GM12878 (cell line): ENCODE data around the gene NOP14. TPM values are rescaled to one million over a fixed set of nuclear protein-coding genes. Genes with fewer than 3 reads are reported as not detected.

Experiments
- ATAC-seq: fragments of 200-7000 bp; cut with Tn5 transposase; 3 replicates; pipeline ENCODE4 v1.9.1; 2020; ENCODE audit warnings: mild to moderate bottlenecking, moderate library complexity
- BruUV-seq: library from RNA; stranded (reverse); fragments of 400-500 nt; replicated peaks from 2 replicates; lab custom pipeline; 2021; lab: Mats Ljungman, UMichigan
- CTCF ChIA-PET: fragments of 300-600 bp; sonication (Branson Sonifier 250); formaldehyde crosslinking; extraction: SDS; loops from one replicate; lab custom pipeline; 2021; ENCODE audit warnings: inconsistent platforms; lab: Yijun Ruan, JAX
- POLR2A ChIA-PET: fragments of 350-600 bp; formaldehyde crosslinking; extraction: SDS; loops from one replicate; lab custom pipeline; 2021; ENCODE audit warnings: inconsistent platforms; lab: Charles Lee
- RAD21 ChIA-PET: fragments of 300-600 bp; sonication (Branson Sonifier 250); formaldehyde crosslinking; loops from one replicate; lab custom pipeline; 2023; ENCODE audit warnings: antibody characterized with exemption; ENCODE audit not compliant: unreplicated experiment; lab: Charles Lee
- SMC1A ChIA-PET: fragments of 300-600 bp; sonication (Branson Sonifier 250); formaldehyde crosslinking; loops from one replicate; lab custom pipeline; 2023; ENCODE audit not compliant: unreplicated experiment, uncharacterized antibody; lab: Charles Lee
- DNase-seq: peaks from one replicate; pipeline ENCODE4 v3.0.0-alpha.2; 2011; ENCODE audit warnings: low read depth, low spot score
- FAIRE-seq: peaks from 3 replicates; lab custom pipeline; 2011; peaks lifted over from hg19 to GRCh38; lab: Jason Lieb, UNC
- H2AFZ ChIP-seq: 2 replicates; pipeline ENCODE4 v1.6.0; 2011; ENCODE audit warnings: low read depth, low read length, control low read depth; ENCODE audit not compliant: control insufficient read depth
- H3K27ac ChIP-seq: 2 replicates; pipeline ENCODE4 v1.5.1; 2011; ENCODE audit warnings: control low read depth; ENCODE audit not compliant: control insufficient read depth, insufficient read depth
- H3K27me3 ChIP-seq, 2 experiments: replicated peaks in 1 of 2; 2 replicates each; pipeline versions ENCODE4 v1.6.0 to v1.6.1; 2011; ENCODE audit warnings: low read length in 1 of 2; ENCODE audit not compliant: control insufficient read depth in 2 of 2, insufficient read depth in 2 of 2
- H3K36me3 ChIP-seq, 2 experiments: 2 replicates each; pipeline ENCODE4 v1.5.1; 2011; ENCODE audit warnings: low read length in 1 of 2; ENCODE audit not compliant: control insufficient read depth in 2 of 2, insufficient read depth in 2 of 2
- H3K4me1 ChIP-seq: 2 replicates; pipeline ENCODE4 v1.6.1; 2011; ENCODE audit warnings: mild to moderate bottlenecking, low read length, moderate library complexity, mixed read lengths; ENCODE audit not compliant: control insufficient read depth, insufficient read depth
- H3K4me2 ChIP-seq: 2 replicates; pipeline ENCODE4 v1.6.0; 2011; ENCODE audit warnings: control low read depth; ENCODE audit not compliant: control insufficient read depth, insufficient read depth
- H3K4me3 ChIP-seq: fragments of 200-600 bp; sonication (generic); 2 replicates; pipeline ENCODE4 v1.5.1; 2016
- H3K79me2 ChIP-seq: 2 replicates; pipeline ENCODE4 v1.6.0; 2011; ENCODE audit warnings: low read length; ENCODE audit not compliant: control insufficient read depth, insufficient read depth
- H3K9ac ChIP-seq: 2 replicates; pipeline ENCODE4 v1.8.0; 2011; ENCODE audit warnings: low read length, control low read depth, mixed read lengths; ENCODE audit not compliant: control insufficient read depth, insufficient read depth
- H3K9me3 ChIP-seq: replicated peaks from 3 replicates; pipeline ENCODE4 v1.5.1; 2011; ENCODE audit warnings: mild to moderate bottlenecking, low read length; ENCODE audit not compliant: control insufficient read depth, insufficient read depth
- H4K20me1 ChIP-seq: 2 replicates; pipeline ENCODE4 v1.6.0; 2011; ENCODE audit not compliant: control insufficient read depth, insufficient read depth
- CEBPB ChIP-seq, 2 experiments: fragments of 150-350 bp in 1 of 2; IDR thresholded peaks; 2 replicates each; pipeline ENCODE4 v1.6.1; 2012 to 2014; ENCODE audit warnings: low read depth in 2 of 2, low read length in 2 of 2, borderline replicate concordance in 1 of 2, inconsistent platforms in 1 of 2
- EGR1 ChIP-seq, 2 experiments: IDR thresholded peaks; 1 replicate in 1 of 2; 2 replicates in 1 of 2; pipeline ENCODE4 v1.6.1; 2011 to 2012; ENCODE audit warnings: low read depth in 2 of 2, low read length in 2 of 2, borderline replicate concordance in 1 of 2, mild to moderate bottlenecking in 1 of 2, moderate library complexity in 1 of 2
- GATAD2B ChIP-seq: fragments of 450-650 bp; conservative IDR thresholded peaks from 2 replicates; pipeline ENCODE4 v1.6.1; 2017; ENCODE audit warnings: low read depth, mild to moderate bottlenecking, moderate library complexity
- IRF4 ChIP-seq: IDR thresholded peaks from 2 replicates; pipeline ENCODE4 v1.6.1; 2011; ENCODE audit warnings: low read depth, low read length
- RCOR1 ChIP-seq: conservative IDR thresholded peaks from 2 replicates; pipeline ENCODE4 v1.6.1; 2012; ENCODE audit warnings: low read depth, low read length, improper control_type of control experiment
- SIX5 ChIP-seq: IDR thresholded peaks from 2 replicates; pipeline ENCODE4 v1.6.1; 2011; ENCODE audit warnings: mild to moderate bottlenecking, low read depth, low read length, moderate library complexity; ENCODE audit not compliant: severe bottlenecking
- TARDBP ChIP-seq: IDR thresholded peaks from 2 replicates; pipeline ENCODE4 v1.6.1; 2016; ENCODE audit warnings: borderline replicate concordance
- TCF3 ChIP-seq: IDR thresholded peaks from 2 replicates; pipeline ENCODE4 v1.6.1; 2012; ENCODE audit warnings: low read depth, mild to moderate bottlenecking, low read length, borderline replicate concordance; ENCODE audit not compliant: insufficient read depth
- WGBS: methylation state at CpG from one replicate; pipeline ENCODE4 v1.1.6; 2016; ENCODE audit warnings: low lambda C conversion rate; ENCODE audit not compliant: insufficient replicate concordance, insufficient coverage; ENCODE audit errors: missing lambda C conversion rate; 5-methylcytosine and 5-hydroxymethylcytosine counted together
- in situ Hi-C: fragments of 300-500 bp; cut with MboI; formaldehyde crosslinking; loops from 9 replicates; pipeline ENCODE4 v1.14.3; 2018; ENCODE audit warnings: mixed read lengths
- intact Hi-C: fragments of 100-400 bp; cut with micrococcal nuclease; formaldehyde crosslinking; loops from one replicate; pipeline ENCODE4 v1.14.2; 2022; ENCODE audit not compliant: unreplicated experiment
- polyA plus RNA-seq, 11 experiments: library from polyadenylated mRNA; depleted of rRNA in 4 of 11; unstranded in 6 of 11; stranded (reverse) in 5 of 11; fragments of >200 nt; fragmentation: Nextera tagmentation in 4 of 11; fragmentation: Illumina TruSeq in 1 of 11; extraction: Ambion mirVana in 4 of 11; extraction: Trizol in 1 of 11; gene quantifications; 1 replicate in 1 of 11; 2 replicates in 10 of 11; pipeline versions ENCODE4 v1.2.1 to v1.2.3, GENCODE V29; 2011 to 2016; ENCODE audit warnings: inconsistent platforms in 2 of 11, missing spikeins in 2 of 11, low read depth in 1 of 11
- total RNA-seq, 4 experiments: library from RNA; depleted of rRNA in 3 of 4; stranded (reverse); fragments of >200 nt in 3 of 4; fragmentation: Illumina TruSeq in 1 of 4; extraction: Trizol in 1 of 4; gene quantifications; 2 replicates each; pipeline versions ENCODE4 v1.2.1 to v1.2.3, GENCODE V29; 2013 to 2021
- TF ChIP-seq, protein P1 (sequence below): fragments of 450-650 bp; IDR thresholded peaks from 2 replicates; pipeline ENCODE4 v1.6.1; 2017; ENCODE audit warnings: antibody characterized with exemption, mild to moderate bottlenecking, moderate library complexity
- TF ChIP-seq, protein P2 (sequence below): IDR thresholded peaks from 2 replicates; pipeline ENCODE4 v1.6.1; 2011; ENCODE audit warnings: low read depth, mild to moderate bottlenecking, low read length, moderate library complexity, borderline replicate concordance; ENCODE audit errors: extremely low read depth

Gene NOP14
- total and polyA plus RNA-seq, 10 of the 15 experiments (the other 5 are each of a cell fraction or from before 2014, with no cell fraction given): 13.8 to 80.6 (median 49.7) TPM

DNA sequence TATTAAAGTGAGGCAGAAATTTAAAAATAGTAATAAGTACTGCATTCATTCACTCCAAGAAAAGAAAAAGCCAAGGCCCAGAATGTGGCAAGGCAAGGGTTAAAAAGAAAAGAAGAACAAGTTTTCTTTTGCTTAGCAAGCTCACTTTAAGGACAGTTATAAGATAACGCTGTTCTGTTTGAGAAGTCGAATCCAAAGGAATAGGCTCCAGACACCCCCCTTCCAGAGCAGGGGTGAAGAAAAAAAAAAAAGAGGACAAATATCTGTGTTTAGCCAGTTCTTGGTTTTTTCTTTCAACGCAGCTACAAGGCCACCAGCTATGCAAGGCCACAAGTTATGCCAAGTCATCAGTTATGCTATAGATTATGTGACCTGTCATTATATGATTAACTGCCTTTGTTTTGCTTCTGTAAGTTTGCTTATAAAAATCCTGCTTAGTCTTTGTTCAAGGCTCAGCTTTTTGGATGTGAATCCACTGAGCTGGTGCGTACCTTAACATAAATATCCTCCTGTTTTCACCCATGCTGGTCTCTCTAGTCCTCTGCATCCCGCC lies 1.6 kb upstream of the NOP14 start (continued):
- TF ChIP-seq CEBPB (IDR thresholded peaks at IDR 0.05; ENCODE audit: borderline replicate concordance in 1 of 2, low read depth in 2 of 2, low read length in 2 of 2) (no peak), SIX5 (no peak), TCF3 (no peak)
- TF ChIP-seq, protein P1, sequence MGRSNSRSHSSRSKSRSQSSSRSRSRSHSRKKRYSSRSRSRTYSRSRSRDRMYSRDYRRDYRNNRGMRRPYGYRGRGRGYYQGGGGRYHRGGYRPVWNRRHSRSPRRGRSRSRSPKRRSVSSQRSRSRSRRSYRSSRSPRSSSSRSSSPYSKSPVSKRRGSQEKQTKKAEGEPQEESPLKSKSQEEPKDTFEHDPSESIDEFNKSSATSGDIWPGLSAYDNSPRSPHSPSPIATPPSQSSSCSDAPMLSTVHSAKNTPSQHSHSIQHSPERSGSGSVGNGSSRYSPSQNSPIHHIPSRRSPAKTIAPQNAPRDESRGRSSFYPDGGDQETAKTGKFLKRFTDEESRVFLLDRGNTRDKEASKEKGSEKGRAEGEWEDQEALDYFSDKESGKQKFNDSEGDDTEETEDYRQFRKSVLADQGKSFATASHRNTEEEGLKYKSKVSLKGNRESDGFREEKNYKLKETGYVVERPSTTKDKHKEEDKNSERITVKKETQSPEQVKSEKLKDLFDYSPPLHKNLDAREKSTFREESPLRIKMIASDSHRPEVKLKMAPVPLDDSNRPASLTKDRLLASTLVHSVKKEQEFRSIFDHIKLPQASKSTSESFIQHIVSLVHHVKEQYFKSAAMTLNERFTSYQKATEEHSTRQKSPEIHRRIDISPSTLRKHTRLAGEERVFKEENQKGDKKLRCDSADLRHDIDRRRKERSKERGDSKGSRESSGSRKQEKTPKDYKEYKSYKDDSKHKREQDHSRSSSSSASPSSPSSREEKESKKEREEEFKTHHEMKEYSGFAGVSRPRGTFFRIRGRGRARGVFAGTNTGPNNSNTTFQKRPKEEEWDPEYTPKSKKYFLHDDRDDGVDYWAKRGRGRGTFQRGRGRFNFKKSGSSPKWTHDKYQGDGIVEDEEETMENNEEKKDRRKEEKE: no peak
- TF ChIP-seq, all 136 proteins: peak for 0

DNA sequence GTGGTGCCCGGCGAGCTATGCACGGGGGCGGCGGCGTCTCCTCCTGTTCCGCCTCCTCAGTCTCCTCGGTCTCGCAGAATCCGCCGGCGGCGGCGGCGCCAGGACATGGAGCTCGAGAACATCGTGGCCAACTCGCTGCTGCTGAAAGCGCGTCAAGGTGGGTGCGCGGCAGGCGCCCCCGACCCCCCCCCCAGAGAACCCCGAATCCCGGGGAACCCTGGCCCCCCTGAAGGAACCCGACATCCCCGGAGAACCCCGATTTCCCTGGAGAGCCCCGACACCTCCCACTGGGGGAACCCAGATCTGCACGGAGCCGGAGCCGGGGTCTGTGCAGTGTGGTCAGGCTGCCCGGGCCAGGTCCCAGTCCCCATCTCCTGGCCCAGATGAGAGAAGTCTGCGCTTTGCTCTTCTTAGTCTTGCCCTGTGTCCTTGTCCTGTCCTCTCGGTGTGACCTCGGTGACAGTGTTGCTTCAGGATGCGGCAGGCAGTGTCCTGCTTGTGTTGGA lies 813 bp upstream of the NOP14 start:
- Histone ChIP-seq H3K27ac (no peak overlapping the region), H3K27me3 (no peaks in the 10 kb centered on the region), H4K20me1 (peaks cover 8% of the 10 kb centered on the region), H3K36me3 (peaks cover 0 to 8% of the 10 kb centered on the region in 2 experiments; a peak in 1 of 4 replicates), H3K9me3 (no peaks in the 10 kb centered on the region; the same call in 2 of the 3 replicates), H3K4me2 (peak overlapping the region; percentile 55), H3K79me2 (peaks cover 34% of the 10 kb centered on the region), H3K9ac (peak overlapping the region; percentile 30), H2AFZ (peak overlapping the region; percentile 67), H3K4me3 (peak overlapping the region; percentile 69), H3K4me1 (peaks cover 9% of the 10 kb centered on the region)
- FAIRE-seq: no peak
- in situ Hi-C loops (no loop called here), intact Hi-C loops (loop anchor here (1.0 to 5.0 kb wide), 5 partner anchors 28 to 267 kb away; partner anchors contain the start of gene ADD1)
- RAD21 ChIA-PET: interaction anchor here (0.7 to 4.5 kb wide), 12 partner anchors 10 to 495 kb away, joined by 3 to 35 read pairs (median 3); partner anchors contain the start of genes FAM193A and RNF4
- SMC1A ChIA-PET: interaction anchor here (0.9 to 3.6 kb wide), 5 partner anchors 10 to 78 kb away, joined by 3 to 19 read pairs (median 4); no protein-coding TSS in a partner anchor
- ATAC-seq: peak; percentile 52
- WGBS: 1% methylated on average over 24 of the region's 38 CpGs
- POLR2A ChIA-PET: interaction anchor here (0.5 to 3.1 kb wide), 7 partner anchors 16 to 546 kb away, joined by 3 to 22 read pairs (median 3); partner anchors contain the start of gene ZFYVE28
- CTCF ChIA-PET: interaction anchor here (1.1 to 3.4 kb wide), 7 partner anchors 11 to 744 kb away, joined by 3 to 28 read pairs (median 9); no protein-coding TSS in a partner anchor
- TF ChIP-seq, protein P2, sequence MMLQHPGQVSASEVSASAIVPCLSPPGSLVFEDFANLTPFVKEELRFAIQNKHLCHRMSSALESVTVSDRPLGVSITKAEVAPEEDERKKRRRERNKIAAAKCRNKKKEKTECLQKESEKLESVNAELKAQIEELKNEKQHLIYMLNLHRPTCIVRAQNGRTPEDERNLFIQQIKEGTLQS: no peak
- TF ChIP-seq GATAD2B (0 out of 2 replicates have a peak, but pooled peaks have one; percentile 7), EGR1 (IDR thresholded peaks at IDR 0.05; ENCODE audit: borderline replicate concordance in 1 of 2, low read depth in 2 of 2, low read length in 2 of 2) (peak in 1 of 2 experiments; percentile 81; a peak in 1 of 3 replicates), IRF4 (no peak), RCOR1 (no peak), TARDBP (no peak)
- no peak for DNase-seq
- no TSS peak for BruUV-seq
